ENCODE measurements around the gene ACVR1B. TPM values are rescaled to one million over a fixed set of nuclear protein-coding genes. Genes with fewer than 3 reads are reported as not detected.

ACVR1B gene
- total and polyA plus RNA-seq, 2 donors (not counting 1 experiment from before 2014, with no cell fraction given) = 3.4 to 10.6 TPM

Small RNA genes lying within 50 kb of the gene (small RNA-seq; reads per million reads assigned to genes)
- gene RNU6-574P (ENCODE audit: insufficient read length, low read depth, low replicate concordance) = 0.95 reads per million

Other genes starting within 250 kb of the ACVR1B start
- gene FIGNL2, start 103.0 kb upstream of the ACVR1B start, total RNA-seq = 0.79 and 1.0 TPM in 2 replicates
- 0.16 and 0.26 TPM in 2 replicates for gene FIGNL2, start 103.0 kb upstream of the ACVR1B start, polyA plus RNA-seq
- not detected in 2 replicates for gene ANKRD33, start 63.6 kb upstream of the ACVR1B start, total RNA-seq
- not detected in 2 replicates for gene ANKRD33, start 63.6 kb upstream of the ACVR1B start, polyA plus RNA-seq
- gene ACVRL1, start 44.2 kb upstream of the ACVR1B start, total RNA-seq = not detected in 2 replicates
- not detected in 2 replicates for gene ACVRL1, start 44.2 kb upstream of the ACVR1B start, polyA plus RNA-seq
- 136 and 139 TPM in 2 replicates for gene TAMALIN, start 55.2 kb downstream of the ACVR1B start, total RNA-seq
- gene TAMALIN, start 55.2 kb downstream of the ACVR1B start, polyA plus RNA-seq = 151 and 448 TPM in 2 replicates
- gene NR4A1, start 99.7 kb downstream of the ACVR1B start, total RNA-seq = 43.2 and 52.8 TPM in 2 replicates
- gene NR4A1, start 99.7 kb downstream of the ACVR1B start, polyA plus RNA-seq = 470 and 1,095 TPM in 2 replicates
- gene ATG101, start 118.3 kb downstream of the ACVR1B start, total RNA-seq = 19.4 and 20.0 TPM in 2 replicates
- gene ATG101, start 118.3 kb downstream of the ACVR1B start, polyA plus RNA-seq = 50.3 and 98.6 TPM in 2 replicates
- gene SMIM41, start 128.0 kb downstream of the ACVR1B start, total RNA-seq = not detected in 2 replicates
- gene SMIM41, start 128.0 kb downstream of the ACVR1B start, polyA plus RNA-seq = 0.12 TPM in 1 of 2 replicates, not detected in the other
- not detected in 2 replicates for gene KRT80, start 240.3 kb downstream of the ACVR1B start, total RNA-seq
- not detected in 2 replicates for gene KRT80, start 240.3 kb downstream of the ACVR1B start, polyA plus RNA-seq

Measured in B cell (primary cell).